ENCODE measurements around the gene EYA2. TPM values are rescaled to one million over a fixed set of nuclear protein-coding genes. Genes with fewer than 3 reads are reported as not detected.

Gene EYA2
- total RNA-seq, 1 donor from 2014 or later, result 0.94 TPM

GRCh38 chr20:47206962-47207641 lies 312.5 kb downstream of the EYA2 start:
- DNase-seq, result no peak

GRCh38 chr20:47208534-47209174 lies 314.0 kb downstream of the EYA2 start:
- no peak for DNase-seq

GRCh38 chr20:47209982-47210381 lies 315.3 kb downstream of the EYA2 start:
- DNase-seq, result no peak

GRCh38 chr20:47210470-47210869 lies 315.8 kb downstream of the EYA2 start:
- no peak for DNase-seq

GRCh38 chr20:47211036-47211435 lies 316.4 kb downstream of the EYA2 start:
- DNase-seq, result no peak

- no peak for DNase-seq
Observed at GRCh38 chr20:47212606-47213207, 318.1 kb downstream of the EYA2 start.

GRCh38 chr20:47213966-47214365 lies 319.3 kb downstream of the EYA2 start:
- DNase-seq, result no peak

- no peak for DNase-seq
Observed at GRCh38 chr20:47215653-47216397, 321.2 kb downstream of the EYA2 start.

GRCh38 chr20:47216819-47217410 lies 322.3 kb downstream of the EYA2 start:
- DNase-seq, result no peak

- no peak for DNase-seq
Observed at GRCh38 chr20:47217482-47218446, 323.1 kb downstream of the EYA2 start.

- DNase-seq, result no peak
Observed at GRCh38 chr20:47220161-47220582, 325.5 kb downstream of the EYA2 start.

GRCh38 chr20:47221036-47221625 lies 326.5 kb downstream of the EYA2 start:
- DNase-seq, result no peak

- no peak for DNase-seq
Observed at GRCh38 chr20:47222468-47223119, 328.0 kb downstream of the EYA2 start.

- no peak for DNase-seq
Observed at GRCh38 chr20:47223896-47224295, 329.3 kb downstream of the EYA2 start.

GRCh38 chr20:47224300-47224791 lies 329.7 kb downstream of the EYA2 start:
- DNase-seq, result no peak

GRCh38 chr20:47224857-47225256 lies 330.2 kb downstream of the EYA2 start:
- DNase-seq, result no peak

GRCh38 chr20:47225458-47225857 lies 330.8 kb downstream of the EYA2 start:
- DNase-seq, result no peak

GRCh38 chr20:47227119-47227518 lies 332.5 kb downstream of the EYA2 start:
- DNase-seq, result no peak

- no peak for DNase-seq
Observed at GRCh38 chr20:47227576-47227975, 332.9 kb downstream of the EYA2 start.

GRCh38 chr20:47228654-47229053 lies 334.0 kb downstream of the EYA2 start:
- no peak for DNase-seq
